Stimulated activated CD4-positive, alpha-beta T cell treated with anti-CD3 and anti-CD28 coated beads, Interleukin-1b, Interleukin-23, amount 100 ng/mL, for 1 hour (primary cell): Measurements from ENCODE around the gene ZGLP1.
"Not testable (repeated sequence)": the region's sequence is repeated elsewhere in the genome, so short reads cannot be mapped to it uniquely, and the experiment has no call there.

Experiments used
- DNase-seq, 2 donors: peaks; one replicate each; pipeline ENCODE4 v3.0.0-alpha.2; 2020; ENCODE audit warnings: low read depth in 2 of 2

Gene ZGLP1

DNA sequence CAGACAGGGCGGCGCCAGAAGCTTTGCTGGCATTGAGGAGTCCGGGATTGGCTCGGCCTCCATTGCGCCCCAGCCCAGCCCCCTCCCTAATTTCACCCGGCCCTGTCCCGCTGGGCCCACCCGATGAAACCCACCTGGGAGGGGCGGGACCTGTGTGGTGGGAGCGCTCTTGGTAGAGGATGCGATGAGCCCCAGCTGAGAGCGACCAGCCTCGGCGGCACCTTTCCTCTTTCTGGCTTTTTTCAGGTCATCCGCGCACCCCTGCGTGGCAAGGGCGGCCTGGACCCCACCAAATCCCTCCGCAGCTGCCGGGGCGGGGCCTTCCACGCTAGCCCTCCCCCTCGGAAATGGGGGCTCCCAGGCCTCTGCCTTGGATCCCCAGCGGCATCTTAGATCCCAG, at the start of gene ZGLP1:
TSS of gene ZGLP1 (minus strand) at position 393 of the 400 bp plus-strand sequence.
- DNase-seq, result no peak

DNA sequence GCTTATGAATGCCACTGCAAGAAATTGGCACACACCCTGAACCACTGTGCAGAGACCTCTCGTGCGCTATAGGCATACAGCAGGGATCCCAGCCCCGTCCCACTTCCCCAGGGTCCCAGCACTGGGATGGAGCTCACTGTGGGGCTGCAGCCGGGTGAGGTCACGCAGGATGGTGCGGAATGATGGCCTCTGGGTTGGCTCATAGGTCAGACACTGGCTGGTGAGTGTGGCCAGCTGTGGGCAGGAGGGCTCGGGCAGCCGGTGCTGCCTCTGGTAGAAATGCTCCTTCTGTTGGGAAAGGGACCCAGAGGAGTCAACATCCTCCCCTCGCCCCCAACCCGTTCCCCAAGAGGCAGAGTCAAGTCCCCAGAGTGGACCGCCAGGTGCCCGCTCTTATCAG, 46.8 kb upstream of the ZGLP1 start:
- no peak for DNase-seq

DNA sequence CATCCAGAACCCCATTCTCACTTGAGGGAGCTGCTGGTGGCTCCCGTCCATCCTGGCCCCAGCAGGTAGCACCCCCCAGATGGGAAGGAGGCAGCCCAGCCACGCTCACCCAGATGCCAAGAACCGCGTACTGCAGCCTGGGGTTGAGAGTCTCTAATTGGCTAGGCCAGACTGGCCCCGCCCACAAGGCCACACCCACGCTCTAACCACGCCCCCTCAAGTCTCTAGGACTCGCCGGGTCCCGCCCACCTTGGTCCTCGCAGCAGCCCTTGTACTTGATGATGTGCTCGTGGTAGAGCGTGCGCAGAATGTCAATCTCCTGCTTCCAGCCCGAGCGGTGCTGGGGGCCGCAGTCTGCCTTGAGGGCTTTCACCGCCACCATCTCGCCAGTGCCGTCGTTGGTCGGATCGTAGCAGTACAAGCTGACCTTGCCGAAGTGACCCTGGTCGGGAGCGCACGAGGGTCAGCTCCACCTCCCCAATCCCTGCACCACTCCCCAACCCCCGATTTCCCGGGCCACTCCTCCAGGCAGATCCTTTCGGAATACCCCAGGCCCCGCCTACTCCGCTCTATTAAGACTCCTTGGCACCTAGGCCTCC, 44.3 kb upstream of the ZGLP1 start:
- DNase-seq, result peak in 1 of 2 donors; percentile 17

DNA sequence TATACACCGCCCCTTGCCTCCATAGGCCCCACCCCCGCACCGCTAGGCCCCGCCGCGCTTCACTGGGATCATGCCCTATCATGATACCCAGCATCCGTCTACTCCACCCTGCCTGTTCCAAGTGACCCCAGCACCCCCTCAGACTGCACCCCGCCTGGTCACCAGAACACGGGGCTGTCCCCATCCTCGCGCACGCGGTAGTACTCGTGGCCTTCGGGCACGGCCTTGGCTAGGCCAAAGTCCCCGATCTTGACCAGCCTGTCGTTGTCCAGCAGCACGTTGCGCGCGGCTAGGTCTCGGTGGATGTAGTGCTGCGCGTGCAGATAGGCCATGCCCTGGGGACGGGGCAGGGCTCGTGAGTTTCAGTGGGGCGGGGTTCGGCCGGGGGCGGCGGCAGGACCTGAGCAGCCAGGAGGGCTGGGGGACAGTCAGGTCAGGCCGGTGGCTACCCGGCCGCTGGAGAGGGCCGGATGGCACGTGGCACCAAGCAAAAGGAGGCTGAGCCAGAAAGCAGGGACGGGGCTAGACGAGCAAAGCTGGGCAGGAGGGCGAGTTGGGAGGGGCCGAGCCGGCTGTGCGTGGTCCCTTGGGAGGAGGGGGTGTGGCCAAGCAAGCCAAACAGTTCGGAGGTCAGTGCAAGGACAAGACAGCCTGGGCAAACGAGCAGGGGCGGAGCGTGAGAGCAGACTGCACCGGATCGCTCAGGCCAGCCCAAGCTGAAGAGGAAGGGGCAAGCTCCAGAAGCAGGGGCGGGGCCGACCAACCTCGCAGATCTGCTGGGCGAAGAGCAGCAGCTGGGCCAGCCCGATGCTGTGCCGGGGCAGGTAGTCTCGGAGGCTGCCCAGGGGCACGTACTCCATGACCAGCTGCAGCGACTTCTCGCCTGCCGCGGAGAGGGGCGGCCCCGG, 43.4 kb upstream of the ZGLP1 start:
- no peak for DNase-seq

DNA sequence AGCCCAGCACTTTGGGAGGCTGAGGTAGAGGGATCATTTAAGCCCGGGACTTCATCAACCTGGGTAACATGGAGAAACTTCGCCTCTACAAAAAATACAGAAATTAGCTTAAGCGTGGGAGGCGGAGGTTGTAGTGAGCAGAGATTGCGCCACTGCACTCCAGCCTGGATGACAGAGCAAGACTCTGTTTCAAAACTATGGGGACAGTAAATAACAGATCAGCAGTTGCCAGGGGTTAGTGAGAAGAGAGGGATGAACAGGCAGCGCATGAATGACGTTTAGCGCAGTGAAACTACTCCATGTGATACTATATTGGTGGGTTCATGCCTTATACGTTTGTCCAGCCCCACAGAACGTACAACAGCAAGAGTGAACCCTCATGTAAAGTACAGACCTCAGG, 36.9 kb upstream of the ZGLP1 start:
- DNase-seq, result no peak

DNA sequence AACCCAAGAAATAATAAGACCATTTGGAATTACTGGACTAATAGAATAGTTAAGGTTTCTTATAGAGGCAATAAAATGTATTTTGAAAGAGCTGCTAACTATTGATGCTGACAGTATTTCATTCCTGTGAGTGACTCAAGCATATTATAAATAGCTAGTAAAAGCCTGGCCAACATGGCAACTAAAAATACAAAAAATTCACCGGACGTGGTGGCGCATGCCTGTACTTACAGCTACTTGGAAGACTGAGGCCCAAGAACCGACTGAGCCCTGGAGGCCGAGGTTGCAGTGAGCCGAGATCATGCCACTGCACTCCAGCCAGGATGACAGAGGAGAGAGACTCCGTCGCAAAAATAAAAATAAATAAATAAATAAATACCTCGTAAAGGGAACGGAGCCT, 35.2 kb upstream of the ZGLP1 start:
- DNase-seq, result no peak

DNA sequence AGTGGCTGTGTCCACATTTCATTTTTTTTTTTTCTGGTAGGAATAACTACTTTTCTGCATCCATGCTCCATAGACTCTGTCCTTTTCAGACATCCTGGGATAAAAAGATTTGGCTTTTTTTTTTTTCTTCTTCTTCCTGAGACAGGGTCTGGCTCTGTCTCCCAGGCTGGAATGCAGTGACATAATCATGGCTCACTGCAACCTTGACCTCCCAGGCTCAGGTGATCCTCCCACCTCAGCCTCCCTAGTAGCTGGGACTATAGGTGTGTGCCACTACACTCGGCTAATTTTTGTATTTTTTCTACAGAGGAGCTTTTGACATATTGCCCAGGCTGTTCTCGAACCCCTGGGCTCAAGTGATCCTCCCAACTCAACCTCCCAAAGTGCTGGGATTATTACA, 33.9 kb upstream of the ZGLP1 start:
- no peak for DNase-seq

DNA sequence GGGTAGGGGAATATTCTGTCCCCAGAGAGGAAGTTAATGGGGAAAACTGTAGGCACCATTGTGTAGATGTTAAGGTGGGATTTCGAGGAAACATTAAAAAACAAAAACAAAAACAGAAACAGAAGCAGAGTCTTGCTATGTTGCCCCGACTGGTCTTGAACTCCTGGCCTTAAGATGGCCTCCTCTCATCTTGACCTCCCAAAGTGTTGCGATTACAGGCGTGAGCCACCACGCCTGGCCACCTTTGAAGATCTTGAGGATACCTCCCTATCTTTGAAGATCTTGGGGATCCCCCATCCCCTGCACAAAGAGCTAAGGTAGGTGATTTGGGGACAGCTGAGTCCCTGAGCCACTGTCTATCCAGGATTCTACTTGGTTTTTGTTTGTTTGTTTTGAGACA, 30.4 kb upstream of the ZGLP1 start:
- DNase-seq, result no peak

DNA sequence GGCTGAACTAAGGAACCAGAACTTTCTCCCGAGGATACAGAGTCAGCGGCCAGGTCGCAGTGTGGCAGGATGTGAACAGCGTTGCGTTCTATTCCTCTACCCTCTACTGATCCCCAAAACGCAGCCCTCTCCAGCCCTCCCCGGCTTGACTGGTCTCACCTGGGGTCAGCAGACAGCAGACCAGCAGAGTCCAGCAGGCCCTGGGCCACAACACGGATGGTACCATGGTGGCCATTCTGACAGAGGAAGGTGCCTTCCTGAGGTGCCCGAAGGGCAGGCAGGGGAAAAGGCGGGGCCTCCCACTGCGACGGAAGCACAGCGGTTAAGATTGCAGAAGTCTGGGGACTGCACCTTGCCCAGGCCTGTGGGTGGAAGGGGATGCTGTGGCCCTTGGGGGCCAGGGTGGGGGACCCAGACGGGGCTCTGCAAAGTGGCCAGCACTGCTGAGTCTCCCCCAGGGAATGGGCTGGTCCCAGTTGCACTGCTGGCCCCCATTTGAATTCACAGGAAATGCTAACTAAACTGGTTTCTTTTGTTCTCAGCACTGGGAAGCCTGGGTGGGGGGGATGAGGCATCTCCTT, 29.9 kb upstream of the ZGLP1 start, which contains the start of gene ICAM3:
TSS of gene ICAM3 (minus strand) at position 245 of the 581 bp plus-strand sequence. CDS start at position 235, 10 bp downstream.
- DNase-seq, result peak; percentile 14 to 22

DNA sequence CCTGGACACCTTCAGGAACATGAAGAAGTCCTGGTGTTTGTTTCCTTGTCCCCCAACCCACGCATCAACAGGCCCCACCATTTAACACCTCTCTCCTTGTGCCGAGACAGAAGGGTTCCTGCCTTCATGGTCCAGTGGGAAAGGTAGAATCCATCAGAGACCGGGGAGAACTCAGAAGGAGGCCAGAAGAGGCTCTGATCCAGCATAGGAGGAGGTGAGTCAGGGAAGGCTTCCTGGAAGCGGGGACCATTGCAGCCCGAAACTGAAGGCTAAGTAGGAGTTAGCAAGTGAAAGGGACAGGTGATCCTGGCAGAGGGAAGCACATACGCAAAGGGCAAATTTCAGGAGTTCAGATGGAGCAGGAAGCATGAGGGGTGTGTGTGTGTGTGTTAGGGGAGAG, 29.3 kb upstream of the ZGLP1 start:
- DNase-seq, result no peak

DNA sequence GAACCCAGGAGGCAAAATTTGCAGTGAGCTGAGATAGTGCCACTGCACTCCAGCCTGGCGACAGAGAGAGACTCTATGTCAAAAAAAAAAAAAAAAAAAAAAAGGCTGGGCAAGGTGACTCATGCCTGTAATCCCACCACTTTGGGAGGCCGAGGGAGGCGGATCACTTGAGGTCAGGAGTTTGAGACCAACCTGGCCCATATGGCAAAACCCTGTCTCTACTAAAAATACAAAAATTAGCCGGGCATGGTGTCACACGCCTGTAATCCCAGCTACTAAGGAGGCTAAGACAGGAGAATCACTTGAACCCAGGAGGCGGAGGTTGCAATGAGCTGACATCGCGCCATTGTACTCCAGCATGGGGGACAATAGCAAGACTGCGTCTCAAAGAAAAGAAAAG, 27.1 kb upstream of the ZGLP1 start:
- DNase-seq, result not testable (repeated sequence)

DNA sequence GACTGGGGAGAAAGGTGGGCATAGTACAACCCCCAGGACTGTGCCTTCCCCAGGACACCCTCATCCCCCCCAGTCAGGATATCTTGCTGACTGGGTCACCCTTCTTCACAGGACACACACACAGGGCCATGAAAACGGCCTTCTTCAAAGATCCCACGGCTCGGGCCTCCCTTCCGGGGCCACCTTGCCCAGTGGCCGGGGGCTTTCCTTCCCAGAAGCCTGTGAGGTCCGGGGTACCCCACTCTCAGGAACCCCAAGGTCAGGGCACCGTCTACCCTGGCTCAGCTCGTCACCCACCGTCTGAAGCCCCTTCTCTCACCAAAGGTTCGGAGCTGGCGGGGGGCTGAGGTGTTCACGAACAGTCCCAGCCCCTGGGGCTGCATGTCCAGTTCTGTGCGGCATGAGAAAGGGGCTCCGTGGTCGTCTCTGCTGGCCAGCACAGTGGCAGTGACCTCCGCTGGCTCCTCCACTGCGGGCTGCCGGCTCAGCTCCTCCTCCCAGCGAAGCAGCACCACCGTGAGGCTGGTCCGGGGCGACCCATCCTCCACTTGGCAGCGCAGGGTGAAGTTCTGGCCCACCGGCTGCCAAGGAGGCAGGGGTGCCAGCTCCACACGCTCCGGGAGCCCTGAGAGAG, 25.9 kb upstream of the ZGLP1 start:
- DNase-seq, result no peak

DNA sequence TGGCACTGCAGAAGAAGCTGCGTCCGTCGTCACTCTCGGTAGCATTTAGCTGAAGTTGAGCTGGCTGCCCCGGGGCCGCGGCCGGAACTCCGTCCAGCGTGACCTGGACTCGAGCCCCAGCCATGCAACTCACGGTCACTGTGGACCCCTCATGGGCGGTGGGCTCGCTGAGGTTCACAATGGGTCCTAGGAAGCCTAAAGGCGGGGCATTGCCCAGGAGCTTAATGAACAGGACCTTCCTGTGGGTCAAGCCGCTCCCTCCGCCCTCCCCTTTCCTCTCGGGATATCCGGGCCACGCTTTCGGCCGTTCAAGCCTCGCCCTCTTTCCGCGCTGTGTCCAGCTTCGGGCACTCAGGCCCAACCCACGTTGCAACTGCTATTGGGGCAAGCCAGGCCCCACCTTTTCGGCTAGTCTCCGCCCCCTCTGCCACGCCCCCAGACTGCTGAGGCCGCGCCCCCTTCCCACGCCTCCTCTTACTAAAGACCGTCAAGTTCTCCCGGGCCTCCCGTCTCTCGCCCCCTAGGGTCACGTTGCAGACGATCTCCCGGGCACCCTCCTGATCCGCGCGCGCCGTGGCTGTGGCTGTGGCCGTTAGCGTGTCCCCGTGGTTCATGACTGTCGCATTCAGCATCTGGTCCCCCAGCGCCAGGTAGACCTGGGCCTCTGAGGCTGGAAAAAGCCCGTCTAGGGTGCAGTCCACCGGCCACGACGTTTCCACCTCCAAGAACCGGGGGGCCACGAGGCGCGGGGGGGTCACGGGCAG, 25.2 kb upstream of the ZGLP1 start:
- peak in 1 of 2 donors; percentile 26 for DNase-seq

DNA sequence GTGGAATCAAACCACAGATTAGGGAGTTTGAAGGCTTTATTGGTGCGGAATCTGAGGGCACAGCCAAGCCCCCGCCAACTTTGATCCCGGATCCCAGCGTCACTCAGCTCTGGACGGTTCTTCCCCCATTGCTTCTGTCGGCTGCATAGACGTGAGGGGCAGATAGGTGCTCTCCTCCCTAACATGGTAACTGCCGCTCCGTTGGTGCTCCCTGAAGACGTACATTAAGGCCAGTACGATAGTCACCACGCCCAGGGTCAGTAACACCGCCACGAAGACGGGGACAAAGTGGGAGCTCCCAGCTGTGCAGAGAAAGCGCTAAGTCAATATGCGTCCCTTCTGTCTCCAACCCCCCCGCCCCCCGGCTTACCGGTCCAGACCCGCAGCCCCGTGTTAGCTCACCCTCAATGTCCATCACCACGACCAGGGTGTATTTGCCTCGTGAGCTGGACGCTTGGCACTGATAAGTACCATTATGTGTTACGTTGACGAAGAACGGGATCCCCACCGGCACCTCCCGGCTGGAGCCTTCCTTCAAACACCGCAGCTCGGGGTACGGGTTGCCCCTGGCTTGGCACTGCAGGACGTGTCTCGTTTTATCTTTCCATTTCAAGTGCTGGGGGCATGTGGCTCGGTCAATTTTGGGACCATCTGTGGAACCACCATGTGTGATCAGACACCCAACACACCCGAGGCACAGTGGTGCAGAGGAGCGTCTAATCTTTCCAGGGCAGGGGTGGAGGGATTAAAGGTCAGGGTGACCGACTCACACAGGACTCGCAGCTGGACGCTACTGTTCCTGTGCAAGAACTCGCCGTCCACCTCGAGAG, 24.4 kb upstream of the ZGLP1 start:
- DNase-seq, result no peak

DNA sequence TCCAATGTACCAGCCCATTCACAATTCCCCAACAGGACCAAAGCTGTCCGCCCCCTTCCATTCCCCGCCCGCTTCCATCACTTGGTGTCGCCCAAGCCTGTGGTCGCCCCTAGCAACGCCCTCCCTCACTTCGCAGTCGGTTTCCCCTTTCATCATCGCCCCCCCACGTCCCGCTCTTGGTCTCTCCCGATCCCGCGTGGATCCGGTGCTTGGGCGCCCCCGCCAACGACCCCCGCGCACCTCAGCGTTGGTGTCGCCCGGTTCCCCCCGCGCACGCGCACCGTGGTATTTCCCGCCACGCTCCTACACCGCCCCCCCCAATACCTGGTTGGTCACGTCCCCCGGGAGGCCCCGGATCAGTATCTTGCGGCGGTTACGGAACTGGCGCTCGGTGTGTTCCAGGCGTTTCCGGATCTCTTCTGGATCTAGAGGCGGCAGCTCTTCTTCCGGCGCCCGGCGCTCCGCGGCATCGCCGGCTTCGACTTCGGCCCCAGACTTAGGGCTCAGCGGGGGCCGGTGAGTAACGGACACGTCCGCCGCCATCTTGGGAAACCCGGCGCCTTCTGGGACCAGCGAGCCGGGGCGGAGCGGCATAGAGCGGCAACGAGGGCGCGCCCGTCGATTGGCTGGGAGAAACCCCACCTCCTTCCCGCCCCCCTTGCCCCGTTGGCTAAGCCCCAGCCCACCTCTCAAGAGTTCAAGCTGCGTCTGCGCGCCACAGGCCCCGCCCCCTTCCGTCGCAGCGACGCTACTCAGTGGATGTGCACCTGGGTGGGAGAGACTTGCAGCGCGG, 23.5 kb upstream of the ZGLP1 start, which contains the start of gene RAVER1:
TSS of gene RAVER1 (minus strand) at position 565 of the 793 bp plus-strand sequence. CDS start at position 543, 22 bp downstream.
- peak; percentile 97 for DNase-seq

DNA sequence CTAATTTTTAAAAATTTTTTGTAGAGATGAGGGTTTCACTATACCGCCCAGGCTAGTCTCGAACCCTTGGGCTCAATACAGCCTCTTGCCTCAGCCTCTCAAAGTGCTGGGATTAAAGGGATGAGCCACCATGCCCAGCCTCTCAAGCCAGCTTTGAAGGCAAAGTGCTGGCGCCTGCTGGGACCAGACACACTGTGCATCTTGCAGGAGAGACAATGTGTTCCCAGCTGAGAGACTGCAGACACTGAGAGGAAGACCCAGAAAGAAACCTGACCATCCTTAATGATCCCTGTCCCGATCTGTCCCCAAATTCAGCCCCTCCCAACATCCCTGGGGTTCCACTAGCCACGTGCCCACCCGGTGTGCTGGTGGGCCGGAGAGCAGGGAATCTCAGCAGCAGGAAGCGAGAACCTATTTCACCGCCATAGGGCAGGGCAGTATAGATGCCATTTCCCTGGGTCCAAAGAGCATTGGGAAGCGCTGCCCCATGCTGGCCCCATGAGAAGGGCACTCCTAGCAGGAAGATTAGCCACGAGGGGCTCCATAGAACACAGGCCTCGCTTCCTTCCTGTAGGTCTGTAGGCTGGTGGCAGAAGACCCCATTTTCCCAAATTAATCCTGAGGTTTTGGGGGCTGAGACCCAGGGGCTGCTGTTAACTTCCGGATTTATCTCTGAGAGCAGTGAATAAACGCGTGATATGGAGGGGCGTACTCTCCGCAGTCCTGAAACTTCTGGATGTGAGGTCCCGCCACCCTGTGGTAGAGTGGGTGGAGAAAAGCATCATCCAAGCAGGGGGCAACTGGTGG, 22.7 kb upstream of the ZGLP1 start:
- no peak for DNase-seq

DNA sequence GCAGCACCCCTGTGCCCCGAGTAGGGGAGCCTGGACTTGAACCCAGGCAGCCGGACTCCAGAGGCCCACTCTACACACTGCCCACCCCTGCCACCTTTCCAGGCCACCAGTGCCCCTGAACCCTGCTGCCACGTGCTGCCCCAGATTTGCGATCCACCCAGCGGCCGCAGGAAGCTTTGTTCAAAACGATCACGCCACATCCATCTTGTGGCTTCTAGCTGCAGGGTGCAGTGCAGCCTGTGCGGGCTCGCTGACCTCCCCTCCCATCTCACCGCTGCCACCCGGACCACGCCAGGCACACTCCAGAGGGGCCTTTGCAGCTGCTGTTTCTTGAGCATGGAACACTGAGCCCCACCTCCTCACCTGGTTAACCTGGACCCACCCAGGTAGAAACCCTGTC, 19.9 kb upstream of the ZGLP1 start:
- no peak for DNase-seq

DNA sequence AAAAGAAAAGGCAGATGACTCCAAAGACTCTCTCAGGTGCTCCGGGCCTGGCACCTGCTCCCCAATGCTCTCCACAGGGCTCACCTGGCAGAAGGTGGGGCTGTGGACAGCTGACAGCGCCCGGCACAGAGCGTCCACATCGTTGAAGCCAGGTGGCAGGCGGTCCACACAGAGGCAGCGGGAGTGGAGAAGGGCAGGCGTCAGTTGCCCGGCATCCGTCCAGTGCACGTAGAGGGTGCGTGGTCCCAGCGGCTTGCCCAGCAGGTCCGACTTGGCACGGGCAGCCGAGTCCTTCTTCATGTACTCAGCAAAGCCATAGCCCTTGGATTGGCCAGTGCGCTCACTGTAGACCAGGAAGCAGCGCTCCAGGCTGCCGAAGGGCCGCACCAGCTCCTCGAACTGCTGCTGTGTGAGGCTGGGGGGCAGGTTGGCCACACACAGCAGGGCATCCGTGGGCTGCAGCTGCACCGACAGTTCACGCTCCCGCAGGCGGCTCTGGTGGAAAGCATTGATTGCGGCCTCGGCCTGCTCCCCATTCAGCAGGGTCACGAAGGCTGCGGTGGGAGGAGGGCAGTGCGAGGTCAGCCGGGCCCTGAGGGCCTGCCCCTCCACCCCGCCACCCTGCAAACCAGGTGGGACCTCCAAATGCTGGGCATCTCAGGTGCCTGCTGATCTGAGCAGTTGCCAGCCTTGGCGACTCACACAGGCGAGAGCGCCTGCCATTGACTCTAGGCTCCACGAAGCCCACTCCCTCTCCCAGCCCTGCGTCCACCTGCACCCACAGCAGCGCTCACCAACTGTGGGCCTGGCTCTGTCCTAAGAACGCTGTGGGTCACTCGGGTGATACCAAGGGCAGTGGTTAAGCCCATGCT, 19.2 kb upstream of the ZGLP1 start:
- DNase-seq, result no peak
